ENCODE results near the gene ACOX1.
"Not testable (repeated sequence)": the region's sequence is repeated elsewhere in the genome, so short reads cannot be mapped to it uniquely, and the experiment has no call there.

Gene ACOX1

GRCh38 chr17:75980188-75981018 is 1.4 kb upstream of the ACOX1 start:
- no peak for DNase-seq

GRCh38 chr17:75979705-75980187 is 780 bp upstream of the ACOX1 start:
- DNase-seq = no peak

DNA sequence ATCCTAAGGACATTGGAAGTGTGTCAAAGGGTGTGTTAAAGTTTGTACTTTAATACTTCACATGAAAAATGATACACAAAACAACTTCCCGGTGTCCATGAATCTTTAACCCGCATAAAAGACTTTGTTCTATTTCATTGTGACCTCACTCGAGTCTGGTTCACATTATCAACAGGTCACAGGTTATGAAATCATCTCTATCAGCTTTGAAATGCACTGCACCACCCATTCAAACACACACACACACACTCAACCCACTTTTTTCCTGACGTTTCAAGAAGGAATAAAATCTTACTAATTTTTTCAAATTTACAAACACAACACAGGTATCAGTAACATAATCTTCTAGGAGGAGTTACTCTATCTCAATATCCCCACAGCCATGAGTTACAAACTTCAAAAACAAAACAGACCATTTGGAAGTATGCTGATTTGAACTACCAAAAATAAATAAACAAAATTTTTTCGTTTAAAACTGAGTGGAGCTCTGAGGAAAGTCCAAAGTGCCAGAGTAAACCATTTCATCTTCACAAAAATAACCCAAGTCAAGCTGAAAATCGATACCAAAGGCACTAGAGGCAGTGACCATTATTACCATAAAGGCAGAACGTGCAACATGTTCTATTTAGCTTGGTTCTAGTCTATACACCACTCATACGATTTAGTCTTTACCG is 2.7 kb downstream of the ACOX1 start:
- no peak for DNase-seq

DNA sequence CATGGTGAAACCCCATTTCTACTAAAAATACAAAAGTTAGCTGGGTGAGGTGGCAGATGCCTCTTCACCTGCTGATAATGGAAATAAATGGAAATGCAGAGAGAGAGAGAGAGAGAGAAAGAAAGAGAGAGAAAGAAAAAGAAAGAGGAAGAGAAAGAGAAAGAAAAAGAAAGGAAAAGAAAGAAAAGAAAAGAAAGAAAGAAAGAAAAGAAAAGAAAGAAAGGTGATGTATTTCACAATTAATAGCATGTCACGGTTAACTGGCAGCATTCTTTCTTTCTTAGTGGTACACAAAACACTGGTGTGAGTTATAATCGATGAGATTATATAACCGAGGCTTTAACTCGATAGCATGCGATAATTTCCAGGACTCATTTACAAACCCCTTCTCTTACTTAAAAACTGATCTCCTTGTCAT is 3.2 kb downstream of the ACOX1 start:
- DNase-seq = no peak

- not testable (repeated sequence) for DNase-seq
Measured at GRCh38 chr17:75975187-75975586, 3.8 kb downstream of the ACOX1 start.

- DNase-seq = no peak
Measured at GRCh38 chr17:75970626-75971025, 8.3 kb downstream of the ACOX1 start.

- DNase-seq = peak; percentile 34
Measured at GRCh38 chr17:75970011-75970523, 8.9 kb downstream of the ACOX1 start.

DNA sequence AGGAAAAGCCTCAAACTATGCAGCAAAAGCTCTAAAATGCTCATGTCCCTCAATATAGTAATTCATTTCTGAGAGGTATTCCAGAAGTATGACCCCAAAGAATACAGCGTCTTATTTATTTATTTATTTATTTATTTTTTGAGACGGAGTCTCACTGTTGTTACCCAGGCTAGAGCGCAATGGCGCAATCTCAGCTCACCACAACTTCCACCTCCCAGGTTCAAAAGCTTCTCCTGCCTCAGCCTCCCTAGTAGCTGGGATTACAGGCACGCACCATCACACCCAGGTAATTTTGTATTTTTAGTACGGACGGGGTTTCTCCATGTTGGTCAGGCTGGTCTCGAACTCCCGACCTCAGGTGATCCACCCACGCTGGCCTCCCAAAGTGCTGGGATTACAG is 9.9 kb downstream of the ACOX1 start:
- DNase-seq = not testable (repeated sequence)

DNA sequence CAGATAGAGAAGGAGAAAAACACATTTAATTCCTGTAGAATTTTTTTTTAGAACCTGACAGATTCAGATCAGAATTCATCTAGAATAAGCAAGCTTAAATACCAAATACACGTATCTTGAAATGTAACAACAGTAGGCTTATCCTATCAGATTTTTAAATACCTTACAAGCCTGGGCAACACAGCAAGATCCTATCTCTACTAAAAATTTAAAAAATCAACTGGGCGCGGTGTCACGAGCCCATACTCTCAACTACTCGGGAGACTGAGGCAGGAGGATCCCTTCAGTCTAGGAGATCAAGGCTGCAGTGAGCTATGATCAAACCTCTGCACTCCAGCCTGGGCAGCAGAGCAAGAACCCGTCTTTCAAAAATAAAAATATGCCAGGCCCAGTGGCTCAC is 13.5 kb downstream of the ACOX1 start:
- DNase-seq = no peak

- no peak for DNase-seq
Measured at GRCh38 chr17:75959839-75960511, 19.0 kb downstream of the ACOX1 start.

- DNase-seq = no peak
Measured at GRCh38 chr17:75959051-75959838, 19.7 kb downstream of the ACOX1 start.

DNA sequence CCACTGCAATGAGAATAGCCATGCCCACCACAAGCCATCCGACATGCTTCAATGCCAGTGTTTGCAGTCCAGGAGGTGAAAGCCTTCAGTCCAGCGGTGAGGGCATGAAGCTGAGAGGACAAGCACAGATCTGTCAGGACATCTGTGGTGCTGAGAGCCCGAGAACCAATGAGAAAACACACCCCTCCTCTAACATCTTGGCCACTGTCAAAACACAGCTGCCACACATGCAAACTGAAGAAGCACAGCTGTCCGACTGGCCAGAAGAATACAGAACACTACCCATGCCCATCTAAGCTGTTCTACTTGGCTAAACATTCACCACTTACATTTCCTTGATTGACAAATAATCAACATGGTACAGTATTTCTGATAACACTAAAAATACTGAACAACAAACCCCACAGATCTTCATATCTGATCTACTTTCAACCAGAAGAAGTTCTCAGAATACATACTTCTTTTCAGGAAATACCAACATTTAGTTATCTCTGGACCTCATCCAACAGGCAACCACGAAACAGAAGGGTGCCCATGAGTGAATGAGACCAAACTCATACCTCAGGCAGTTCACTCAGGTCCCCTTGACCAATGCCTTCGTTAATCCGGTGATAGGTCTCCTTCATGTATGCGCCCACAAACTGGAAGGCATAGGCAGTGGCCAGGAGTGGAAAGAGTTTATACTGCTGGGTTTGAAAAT is 28.0 kb downstream of the ACOX1 start:
- peak; percentile 39 for DNase-seq

DNA sequence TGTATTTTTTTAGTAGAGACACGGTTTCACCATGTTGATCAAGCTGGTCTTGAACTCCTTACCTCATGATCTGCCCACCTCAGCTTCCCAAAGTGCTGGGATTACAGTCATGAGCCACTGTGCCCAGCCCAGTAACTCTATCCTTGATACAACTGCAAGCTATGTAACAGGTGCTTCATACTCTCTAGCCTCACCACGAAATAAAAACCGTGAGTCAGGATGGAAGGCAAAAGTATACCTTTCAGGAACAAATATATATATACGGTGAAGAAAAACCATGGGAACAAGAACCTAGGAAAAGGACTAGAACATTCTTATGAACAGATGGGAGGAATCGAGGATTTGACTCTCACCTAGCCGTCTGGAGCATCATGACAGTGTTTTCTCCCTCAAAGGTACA is 28.5 kb downstream of the ACOX1 start:
- no peak for DNase-seq

GRCh38 chr17:75945211-75945610 is 33.8 kb downstream of the ACOX1 start:
- no peak for DNase-seq

GRCh38 chr17:75943491-75943890 is 35.5 kb downstream of the ACOX1 start:
- no peak for DNase-seq

DNA sequence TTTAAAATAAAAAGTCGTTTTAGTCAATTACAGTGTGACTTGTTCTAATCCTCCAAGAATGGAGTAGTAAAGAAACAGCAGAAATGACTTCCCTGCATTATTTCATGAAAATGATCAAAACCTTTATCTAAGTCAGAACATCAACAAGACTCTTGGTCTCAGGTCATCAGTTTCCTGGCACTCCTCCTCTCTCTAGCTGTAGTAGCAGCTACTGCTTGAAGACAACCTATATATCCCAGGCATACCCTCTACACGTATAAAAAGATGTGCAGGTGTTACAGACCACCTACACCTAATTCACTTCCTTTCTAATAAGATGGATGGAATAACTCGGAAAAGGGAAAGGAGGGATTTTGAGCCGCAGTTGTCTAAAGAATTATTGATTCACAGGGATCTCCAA is 36.5 kb downstream of the ACOX1 start:
- no peak for DNase-seq

DNA sequence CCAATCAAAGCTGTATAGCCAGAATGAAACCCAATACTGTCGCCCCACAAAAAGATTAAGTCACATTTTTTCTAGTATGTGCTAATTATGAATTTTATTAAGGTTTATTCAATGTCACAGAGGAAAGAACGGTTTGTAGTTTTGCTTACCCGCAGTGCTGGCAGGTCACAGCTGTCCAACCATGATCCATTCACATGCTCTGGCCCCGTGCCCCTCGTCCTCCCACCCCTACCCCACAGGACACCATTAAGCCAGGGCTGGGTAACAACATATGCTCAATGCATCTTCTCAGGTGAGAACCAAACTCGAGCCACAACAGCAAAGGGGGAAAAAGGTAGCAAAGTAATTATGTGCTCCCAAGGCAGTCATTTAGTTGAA is 37.5 kb downstream of the ACOX1 start:
- no peak for DNase-seq

DNA sequence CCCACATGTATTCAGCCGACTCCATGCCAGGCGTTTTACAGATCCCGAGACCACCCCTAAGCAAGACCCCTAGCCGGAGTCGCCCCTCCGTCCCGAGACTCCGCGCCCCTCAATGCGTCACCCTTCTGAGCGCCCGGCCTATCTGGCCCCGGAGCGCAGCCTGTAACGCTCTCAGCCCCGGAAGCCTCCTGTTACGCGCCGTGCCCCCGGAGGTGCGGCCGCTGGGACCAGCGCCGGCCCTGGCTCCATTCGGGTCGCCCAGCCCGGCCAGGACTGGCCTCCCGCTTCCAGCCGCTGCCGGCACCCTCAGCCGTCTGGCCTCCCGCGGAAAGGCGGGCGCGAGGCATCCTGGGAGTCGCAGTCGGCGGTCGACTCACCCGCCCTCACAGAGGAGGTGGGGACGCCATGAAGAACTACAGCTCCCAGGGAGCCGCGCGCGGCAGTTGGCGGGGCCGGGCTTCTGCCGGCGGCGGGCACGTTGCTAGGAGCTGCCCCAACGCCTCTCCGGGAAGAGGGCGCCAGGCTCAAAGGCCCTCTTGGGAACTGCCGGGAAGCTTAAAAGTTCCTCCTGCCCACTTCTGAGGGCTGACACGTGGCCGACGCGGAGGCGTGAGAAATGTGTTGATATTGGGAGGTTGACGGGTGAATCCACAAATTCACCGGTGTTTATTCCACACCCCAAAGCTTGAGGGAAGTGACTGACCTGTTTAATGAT is 38.1 kb downstream of the ACOX1 start, which contains the start of gene FBF1:
Gene FBF1, minus strand, starts transcription at position 316 of the 715 bp plus-strand sequence. CDS start 2,893 bp downstream, outside the sequence.
- peak; percentile 97 for DNase-seq

DNA sequence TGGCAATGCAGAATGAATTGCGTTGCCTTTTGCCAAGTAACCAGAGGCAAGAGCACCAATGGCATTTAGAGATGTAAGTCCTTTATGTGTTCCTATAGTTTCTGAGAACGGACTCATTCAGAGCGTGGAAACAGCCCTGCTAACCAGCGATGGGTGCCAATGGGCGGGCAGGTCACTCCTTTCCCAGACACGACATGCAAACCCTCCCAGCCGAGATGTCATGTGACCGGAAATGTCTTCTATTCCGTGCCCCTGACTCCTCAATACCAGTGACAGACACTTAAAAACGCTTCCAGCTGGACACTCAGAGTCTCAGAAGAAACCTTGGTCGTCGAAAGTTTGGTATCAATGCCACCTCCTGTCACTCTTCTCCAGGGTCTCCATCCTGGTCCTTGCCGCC is 41.3 kb downstream of the ACOX1 start:
- DNase-seq = no peak

DNA sequence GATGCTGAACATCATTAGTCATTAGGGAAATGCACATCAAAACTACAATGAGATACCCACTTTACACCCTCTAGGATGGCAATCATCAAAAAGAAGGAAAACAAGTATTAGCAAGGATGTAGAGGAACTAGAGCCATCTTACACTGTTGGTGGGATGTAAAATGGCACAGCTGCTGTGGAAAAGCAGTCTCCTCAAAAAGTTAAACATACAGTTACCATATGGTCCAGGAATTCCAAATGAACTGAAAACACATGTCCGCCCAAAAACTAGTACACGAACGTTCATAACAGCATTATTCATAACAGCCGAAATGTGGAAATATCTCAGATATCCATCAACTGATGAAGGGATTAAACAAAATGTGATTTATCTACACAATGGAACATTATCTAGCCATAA is 45.2 kb downstream of the ACOX1 start:
- no peak for DNase-seq

DNA sequence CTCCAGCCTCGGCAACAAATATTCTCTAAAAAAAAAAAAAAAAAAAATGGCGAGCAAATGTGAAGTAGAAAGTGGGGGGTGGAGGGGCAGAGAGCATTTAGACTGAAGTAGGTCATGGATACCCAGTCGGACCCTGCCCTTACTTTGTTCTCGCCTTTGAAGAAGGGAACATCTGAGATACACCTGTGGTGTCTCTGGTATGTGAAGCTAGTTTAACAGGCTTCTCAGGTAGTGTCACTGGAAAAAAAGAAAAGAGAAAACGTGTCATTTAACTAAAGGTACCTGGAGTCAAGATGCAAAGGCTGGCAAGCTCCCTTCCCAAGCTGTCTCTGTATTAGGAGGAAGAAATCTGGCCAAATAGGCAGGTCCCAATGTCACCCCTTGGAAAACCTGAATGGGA is 46.1 kb downstream of the ACOX1 start:
- DNase-seq = no peak
